SU-DHL-6 (cell line): ENCODE data around the gene PLXDC2.

Source experiments
- H2AFZ ChIP-seq: fragments of 200-600 bp; sonication (generic); 2 replicates; pipeline ENCODE4 v1.6.1; 2014; ENCODE audit warnings: low read depth, mild to moderate bottlenecking, moderate library complexity, mixed read lengths, antibody characterized with exemption, low read length; ENCODE audit not compliant: severe bottlenecking
- H3F3A ChIP-seq: fragments of 200-600 bp; shearing (Covaris generic); 2 replicates; pipeline ENCODE4 v1.6.0; 2016; ENCODE audit warnings: antibody characterized with exemption, mild to moderate bottlenecking; ENCODE audit not compliant: insufficient read depth
- H3K27ac ChIP-seq: fragments of 200-600 bp; sonication (generic); 2 replicates; pipeline ENCODE4 v1.5.1; 2016; ENCODE audit warnings: low read depth, mild to moderate bottlenecking, low read length, moderate library complexity, mixed read lengths
- H3K27me3 ChIP-seq: fragments of 200-600 bp; sonication (generic), shearing (Covaris generic); 2 replicates; pipeline ENCODE4 v1.6.0; 2014; ENCODE audit warnings: mild to moderate bottlenecking, low read length
- H3K36me3 ChIP-seq: fragments of 200-600 bp; sonication (generic); 2 replicates; pipeline ENCODE4 v1.6.1; 2014; ENCODE audit warnings: mild to moderate bottlenecking, low read length, mixed read lengths
- H3K4me2 ChIP-seq: fragments of 300-600, 200-600 bp; shearing (Covaris generic), sonication (generic); 2 replicates; pipeline ENCODE4 v1.6.0; 2014; ENCODE audit warnings: low read length, low read depth, mild to moderate bottlenecking; ENCODE audit not compliant: poor library complexity, severe bottlenecking
- H3K4me3 ChIP-seq: fragments of 200-600 bp; sonication (generic); 2 replicates; pipeline ENCODE4 v1.5.1; 2014; ENCODE audit warnings: antibody characterized with exemption, low read length, mild to moderate bottlenecking, mixed read lengths; ENCODE audit not compliant: insufficient read depth, poor library complexity, severe bottlenecking
- H3K79me2 ChIP-seq: fragments of 200-600 bp; sonication (generic); 2 replicates; pipeline ENCODE4 v1.6.1; 2014; ENCODE audit warnings: mild to moderate bottlenecking, low read length, moderate library complexity; ENCODE audit not compliant: insufficient read depth
- H3K9ac ChIP-seq: fragments of 200-600 bp; sonication (generic); 2 replicates; pipeline ENCODE4 v1.7.0; 2014; ENCODE audit warnings: mild to moderate bottlenecking, low read length
- H3K9me2 ChIP-seq: fragments of 200-600 bp; sonication (generic); replicated peaks from 2 replicates; pipeline ENCODE4 v1.6.1; 2014; ENCODE audit warnings: low read length; ENCODE audit not compliant: insufficient read depth
- H3K9me3 ChIP-seq: fragments of 200-600 bp; sonication (generic); 2 replicates; pipeline ENCODE4 v1.6.1; 2014; ENCODE audit warnings: low read length, mixed read lengths; ENCODE audit not compliant: insufficient read depth
- H4K20me1 ChIP-seq: fragments of 200-600 bp; sonication (generic); 2 replicates; pipeline ENCODE4 v1.6.1; 2014; ENCODE audit warnings: low read depth, mild to moderate bottlenecking, antibody characterized with exemption, low read length, moderate library complexity, mixed read lengths
- CTCF ChIP-seq: fragments of 200-600 bp; sonication (generic); IDR thresholded peaks from one replicate; pipeline ENCODE4 v1.5.1; 2017; ENCODE audit warnings: antibody characterized with exemption, mild to moderate bottlenecking, low read length, moderate library complexity; ENCODE audit not compliant: insufficient read depth, poor library complexity, severe bottlenecking
- EZH2phosphoT487 ChIP-seq: fragments of 200-600 bp; sonication (generic), shearing (Covaris generic); conservative IDR thresholded peaks from 2 replicates; pipeline ENCODE4 v1.6.1; 2018; ENCODE audit warnings: mild to moderate bottlenecking, antibody characterized with exemption, low read length, moderate library complexity, mixed read lengths

The PLXDC2 gene

GRCh38 chr10:19952224-19953010 is 136.2 kb downstream of the PLXDC2 start:
- no peak for TF ChIP-seq EZH2phosphoT487
- TF ChIP-seq CTCF: no peak
- Histone ChIP-seq H3K4me3 (no peak overlapping the region), H2AFZ (no peak overlapping the region), H4K20me1 (no peaks in the 10 kb centered on the region), H3K27ac (no peak overlapping the region), H3K9me2 (no peaks in the 10 kb centered on the region), H3F3A (no peaks in the 10 kb centered on the region), H3K79me2 (no peaks in the 10 kb centered on the region), H3K9ac (no peak overlapping the region), H3K4me2 (no peak overlapping the region), H3K36me3 (no peaks in the 10 kb centered on the region), H3K9me3 (no peaks in the 10 kb centered on the region), H3K27me3 (no peaks in the 10 kb centered on the region)

DNA sequence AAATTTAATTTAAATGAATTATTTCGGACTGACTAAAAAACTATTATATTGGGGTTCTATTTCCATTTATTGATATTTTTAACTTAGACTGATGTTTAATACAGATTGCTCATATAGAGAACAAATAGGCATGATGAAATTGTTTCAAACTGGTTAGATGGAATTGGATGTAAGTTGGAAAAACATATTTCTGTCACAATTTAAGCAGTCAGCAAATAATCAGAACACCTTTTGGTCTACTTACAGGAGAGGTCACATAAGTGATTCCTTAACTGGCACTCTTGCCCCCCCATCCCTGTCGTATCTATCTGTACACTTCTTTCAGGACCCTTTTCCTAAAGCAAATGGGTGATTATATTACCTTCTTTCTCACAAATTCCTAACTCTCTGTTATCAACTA is 138.4 kb downstream of the PLXDC2 start:
- H3K4me3 ChIP-seq: no peak overlapping the region
- TF ChIP-seq EZH2phosphoT487: no peak
- TF ChIP-seq CTCF: no peak

DNA sequence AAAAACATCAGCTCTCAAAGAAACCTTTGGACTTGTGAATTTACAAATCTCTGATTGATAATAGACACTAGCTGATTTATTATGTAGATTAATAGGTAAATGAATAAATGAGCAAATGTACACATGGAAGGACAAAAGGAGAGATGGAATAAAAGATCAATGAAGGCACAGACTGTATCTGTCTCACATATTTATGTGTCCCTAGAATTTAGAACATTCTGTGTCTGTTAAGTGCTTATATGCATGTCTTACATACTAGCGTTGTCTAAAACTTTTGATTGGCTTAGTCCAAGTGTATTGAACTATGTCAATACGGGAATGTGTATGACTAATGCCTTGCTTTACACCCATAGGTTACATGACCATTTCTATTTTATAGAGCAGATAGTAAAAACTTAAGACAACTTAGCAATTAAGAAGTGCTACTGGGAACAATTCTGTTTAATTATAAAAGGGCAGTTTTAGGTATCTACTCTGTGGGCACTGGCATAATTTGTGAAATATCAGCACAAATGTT is 140.3 kb downstream of the PLXDC2 start:
- Histone ChIP-seq H3K27ac (no peak overlapping the region), H3K4me2 (no peak overlapping the region), H3K4me3 (no peak overlapping the region), H3K79me2 (no peaks in the 10 kb centered on the region), H3K27me3 (no peaks in the 10 kb centered on the region), H3K9ac (no peak overlapping the region), H3K9me3 (no peaks in the 10 kb centered on the region), H4K20me1 (no peaks in the 10 kb centered on the region), H3K9me2 (no peaks in the 10 kb centered on the region), H3F3A (no peaks in the 10 kb centered on the region), H2AFZ (no peak overlapping the region), H3K36me3 (no peaks in the 10 kb centered on the region)
- TF ChIP-seq EZH2phosphoT487: no peak
- TF ChIP-seq CTCF: no peak

More for the DNA sequence above, 138.4 kb downstream of the PLXDC2 start:
- H3K27ac ChIP-seq: no peak overlapping the region
- H4K20me1 ChIP-seq: no peaks in the 10 kb centered on the region
- no peak overlapping the region for H2AFZ ChIP-seq
- no peaks in the 10 kb centered on the region for H3K36me3 ChIP-seq
- no peaks in the 10 kb centered on the region for H3F3A ChIP-seq
- no peaks in the 10 kb centered on the region for H3K9me3 ChIP-seq
- H3K9ac ChIP-seq: no peak overlapping the region
- H3K4me2 ChIP-seq: no peak overlapping the region
- no peaks in the 10 kb centered on the region for H3K27me3 ChIP-seq
- no peaks in the 10 kb centered on the region for H3K9me2 ChIP-seq
- H3K79me2 ChIP-seq: no peaks in the 10 kb centered on the region
